ENCODE measurements around the gene AICDA. TPM values are rescaled to one million over a fixed set of nuclear protein-coding genes. Genes with fewer than 3 reads are reported as not detected.

AICDA gene
- total and polyA plus RNA-seq, 10 of the 15 experiments (the other 5 are each of a cell fraction or from before 2014, with no cell fraction given): 9.4 to 24.9 (median 16.6) TPM

DNA sequence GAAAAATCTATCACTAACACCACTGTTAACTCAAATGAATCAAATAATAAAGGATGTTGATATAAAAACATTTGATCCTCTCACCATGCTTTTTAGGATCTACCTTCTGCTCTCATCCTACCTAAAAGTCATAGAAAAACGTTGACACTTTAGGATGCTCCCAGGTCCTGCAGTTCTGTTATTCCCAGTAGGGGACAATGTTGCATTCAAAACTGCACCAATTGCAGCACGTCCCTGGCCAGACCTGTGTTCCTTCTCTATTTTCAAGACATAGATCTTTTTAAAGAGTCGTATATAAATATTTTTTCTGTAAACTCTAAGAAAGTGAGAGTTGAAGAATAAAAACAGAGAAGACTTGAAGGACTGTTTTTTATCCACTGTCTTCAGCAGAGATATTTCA lies 8.8 kb downstream of the AICDA start:
- POLR2A ChIA-PET: no interaction called here
- 23% methylated on average over 3 of the region's 3 CpGs for WGBS (ENCODE audit: insufficient coverage, insufficient replicate concordance, low lambda C conversion rate, missing lambda C conversion rate)
- TF ChIP-seq RAD21 (IDR thresholded peaks at IDR 0.05; ENCODE audit: insufficient read depth, low read depth, low read length) (peak; percentile 37; the same call in 1 of the 2 replicates), ZNF622 (IDR thresholded peaks at IDR 0.05) (no peak), CTCF (IDR thresholded peaks at IDR 0.05 in 2 of 3, conservative IDR thresholded peaks at IDR 0.05 in 1 of 3; ENCODE audit: control insufficient read depth in 2 of 3, extremely low read depth in 1 of 3, insufficient read depth in 1 of 3, low read depth in 3 of 3, low read length in 3 of 3) (peak; percentile 20 to 39 (median 27); a peak in 3 of 6 replicates), USF2 (IDR thresholded peaks at IDR 0.05; ENCODE audit: borderline replicate concordance, low read depth, low read length) (no peak), SMAD1 (IDR thresholded peaks at IDR 0.05; ENCODE audit: low read depth, partially characterized antibody) (no peak)

More for the DNA sequence above, 8.8 kb downstream of the AICDA start:
- RAD21 ChIA-PET (ENCODE audit: unreplicated experiment): no interaction called here
- peaks cover 3% of the 10 kb centered on the region for H3K4me1 ChIP-seq (ENCODE audit: control insufficient read depth, insufficient read depth, low read length)
- intact Hi-C loops (cut with micrococcal nuclease; ENCODE audit: unreplicated experiment): no loop called here
- H3K9me3 ChIP-seq (replicated peaks; ENCODE audit: control insufficient read depth, insufficient read depth, low read length): no peaks in the 10 kb centered on the region
- H3K27ac ChIP-seq (ENCODE audit: control insufficient read depth, insufficient read depth): no peak overlapping the region
- H4K20me1 ChIP-seq (ENCODE audit: control insufficient read depth, insufficient read depth): no peaks in the 10 kb centered on the region
- ATAC-seq (no peak), FAIRE-seq (no peak), DNase-seq (ENCODE audit: low read depth, low spot score) (no peak)
- in situ Hi-C loops (cut with MboI): no loop called here
- H3K36me3 ChIP-seq (ENCODE audit: control insufficient read depth in 2 of 2, insufficient read depth in 2 of 2, low read length in 1 of 2): peaks cover 0 to 4% of the 10 kb centered on the region in 2 experiments
- H3K9ac ChIP-seq (ENCODE audit: control insufficient read depth, insufficient read depth, low read length): no peak overlapping the region
- CTCF ChIA-PET: interaction anchor here (1.0 kb wide), 1 partner anchor 61 kb away, joined by 3 read pairs; no protein-coding TSS in a partner anchor
- H3K27me3 ChIP-seq (replicated peaks in 1 of 2; ENCODE audit: control insufficient read depth in 2 of 2, insufficient read depth in 2 of 2, low read length in 1 of 2): no peaks in the 10 kb centered on the region
- no peak overlapping the region for H3K4me3 ChIP-seq
- H3K79me2 ChIP-seq (ENCODE audit: control insufficient read depth, insufficient read depth, low read length): peaks cover 2% of the 10 kb centered on the region
- H2AFZ ChIP-seq (ENCODE audit: control insufficient read depth, low read depth, low read length): no peak overlapping the region
- SMC1A ChIA-PET (ENCODE audit: uncharacterized antibody, unreplicated experiment): interaction anchor here (1.0 kb wide), 1 partner anchor 54 kb away, joined by 3 read pairs; no protein-coding TSS in a partner anchor
- H3K4me2 ChIP-seq (ENCODE audit: control insufficient read depth, insufficient read depth): no peak overlapping the region
- no TSS peak for BruUV-seq (replicated peaks)

All from GM12878 (cell line).